SK-N-SH (cell line): Measurements from ENCODE around the gene ERC2. TPM values are rescaled to one million over a fixed set of nuclear protein-coding genes. Genes with fewer than 3 reads are reported as not detected.

Source experiments
- CTCF ChIA-PET: fragments of 300-600, 350-600 bp; formaldehyde crosslinking; extraction: SDS; loops from one replicate; lab custom pipeline; 2021; lab: Yijun Ruan, JAX
- POLR2A ChIA-PET: fragments of 350-600 bp; sonication (Branson Sonifier 250); formaldehyde crosslinking; extraction: SDS; loops from one replicate; lab custom pipeline; 2020; ENCODE audit warnings: antibody characterized with exemption, inconsistent platforms; lab: Yijun Ruan, JAX
- DNase-seq: peaks from one replicate; pipeline ENCODE4 v3.0.0; 2012
- H2AFZ ChIP-seq: fragments of 200-600 bp; sonication (generic); 2 replicates; pipeline ENCODE4 v1.8.1; 2016; ENCODE audit warnings: antibody characterized with exemption, mild to moderate bottlenecking, low read depth
- H3F3A ChIP-seq: fragments of 200-600 bp; sonication (generic); replicated peaks from 2 replicates; pipeline ENCODE3; 2016; ENCODE audit warnings: antibody characterized with exemption, mild to moderate bottlenecking; ENCODE audit not compliant: insufficient read depth
- H3K27ac ChIP-seq, 2 experiments: fragments of 200-500 bp in 1 of 2; fragments of 200-600 bp in 1 of 2; sonication (Bioruptor generic) in 1 of 2; sonication (generic), shearing (Covaris generic) in 1 of 2; 2 replicates each; pipeline versions ENCODE4 v1.5.1 to v1.6.1; 2014 to 2016; ENCODE audit warnings: low read depth in 2 of 2, inconsistent platforms in 1 of 2, low read length in 1 of 2, mild to moderate bottlenecking in 1 of 2, mixed read lengths in 1 of 2
- H3K27me3 ChIP-seq: fragments of 200-600 bp; sonication (generic), shearing (Covaris generic); 2 replicates; pipeline ENCODE4 v1.6.1; 2016; ENCODE audit warnings: mixed run types; ENCODE audit not compliant: insufficient read depth
- H3K36me3 ChIP-seq, 2 experiments: fragments of 200-500 bp in 1 of 2; fragments of 200-600 bp in 1 of 2; sonication (Bioruptor generic) in 1 of 2; sonication (generic) in 1 of 2; replicated peaks in 1 of 2; 2 replicates each; pipeline versions ENCODE3 to v1.5.1; 2014 to 2016; ENCODE audit warnings: low read length in 1 of 2, mild to moderate bottlenecking in 1 of 2; ENCODE audit not compliant: insufficient read depth in 2 of 2, control insufficient read depth in 1 of 2
- H3K4me1 ChIP-seq, 2 experiments: fragments of 200-500 bp in 1 of 2; fragments of 200-600 bp in 1 of 2; sonication (Bioruptor generic) in 1 of 2; sonication (generic), shearing (Covaris generic) in 1 of 2; 2 replicates each; pipeline versions ENCODE4 v1.5.1 to v1.6.1; 2014 to 2016; ENCODE audit warnings: low read depth in 1 of 2, low read length in 1 of 2, mixed run types in 1 of 2; ENCODE audit not compliant: insufficient read depth in 2 of 2, control insufficient read depth in 1 of 2
- H3K4me2 ChIP-seq: fragments of 200-600 bp; sonication (generic), shearing (Covaris generic); 2 replicates; pipeline ENCODE4 v1.6.1; 2017; ENCODE audit warnings: mixed run types
- H3K4me3 ChIP-seq, 2 experiments: fragments of 200-500 bp in 1 of 2; fragments of 200-600 bp in 1 of 2; sonication (Bioruptor generic) in 1 of 2; sonication (generic), shearing (Covaris generic) in 1 of 2; 2 replicates each; pipeline versions ENCODE4 v1.5.1 to v1.8.1; 2014 to 2016; ENCODE audit warnings: low read depth in 2 of 2, inconsistent platforms in 1 of 2, low read length in 1 of 2, mild to moderate bottlenecking in 1 of 2, mixed read lengths in 1 of 2, moderate library complexity in 1 of 2
- H3K79me2 ChIP-seq: fragments of 200-600 bp; sonication (generic); 2 replicates; pipeline ENCODE4 v1.8.1; 2017; ENCODE audit warnings: mild to moderate bottlenecking; ENCODE audit not compliant: insufficient read depth
- H3K9ac ChIP-seq: fragments of 200-600 bp; sonication (generic); 2 replicates; pipeline ENCODE4 v1.6.1; 2017; ENCODE audit warnings: mixed run types
- H3K9me2 ChIP-seq: fragments of 200-600 bp; sonication (generic); 2 replicates; pipeline ENCODE4 v1.6.1; 2017; ENCODE audit warnings: mixed run types
- H3K9me3 ChIP-seq: fragments of 200-600 bp; sonication (generic); 2 replicates; pipeline ENCODE4 v1.6.1; 2017; ENCODE audit warnings: mixed run types, mild to moderate bottlenecking, moderate library complexity
- H4K20me1 ChIP-seq: fragments of 200-600 bp; sonication (generic); 2 replicates; pipeline ENCODE4 v1.6.1; 2017; ENCODE audit warnings: mild to moderate bottlenecking, mixed run types; ENCODE audit not compliant: insufficient read depth
- CHD2 ChIP-seq: fragments of 150-350 bp; IDR thresholded peaks from 2 replicates; pipeline ENCODE4 v1.6.1; 2018; ENCODE audit warnings: low read length; ENCODE audit not compliant: partially characterized antibody
- CTCF ChIP-seq: fragments of 200-600 bp; sonication (generic); IDR thresholded peaks from 2 replicates; pipeline ENCODE4 v1.6.1; 2017; ENCODE audit warnings: antibody characterized with exemption, mild to moderate bottlenecking, moderate library complexity
- EP300 ChIP-seq, 2 experiments: IDR thresholded peaks; 2 replicates each; pipeline versions ENCODE4 v1.4.0 to v1.6.1; 2012; ENCODE audit warnings: borderline replicate concordance in 1 of 2, low read depth in 1 of 2, low read length in 1 of 2
- EZH2phosphoT487 ChIP-seq: fragments of 200-600 bp; sonication (generic); IDR thresholded peaks from 2 replicates; pipeline ENCODE4 v1.6.1; 2017; ENCODE audit warnings: low read depth, mixed run types, mild to moderate bottlenecking, antibody characterized with exemption, moderate library complexity, borderline replicate concordance
- FOSL2 ChIP-seq: IDR thresholded peaks from 2 replicates; pipeline ENCODE4 v1.4.0; 2012; ENCODE audit warnings: low read depth, mild to moderate bottlenecking, moderate library complexity, borderline replicate concordance
- FOXM1 ChIP-seq: IDR thresholded peaks from 2 replicates; pipeline ENCODE4 v1.4.0; 2012; ENCODE audit warnings: low read depth, mild to moderate bottlenecking
- GABPA ChIP-seq: IDR thresholded peaks from 2 replicates; pipeline ENCODE4 v1.4.0; 2012; ENCODE audit warnings: low read depth, mild to moderate bottlenecking
- MAX ChIP-seq: IDR thresholded peaks from 2 replicates; pipeline ENCODE4 v1.4.0; 2012; ENCODE audit warnings: low read depth
- MEF2A ChIP-seq: IDR thresholded peaks from 2 replicates; pipeline ENCODE4 v1.4.0; 2012; ENCODE audit warnings: low read depth, borderline replicate concordance
- MXI1 ChIP-seq: IDR thresholded peaks from 2 replicates; pipeline ENCODE4 v1.6.1; 2012; ENCODE audit warnings: mild to moderate bottlenecking, low read depth, low read length, improper control_type of control experiment
- PBX3 ChIP-seq: IDR thresholded peaks from 2 replicates; pipeline ENCODE4; 2012
- RAD21 ChIP-seq: IDR thresholded peaks from 2 replicates; pipeline ENCODE4 v1.6.1; 2012; ENCODE audit warnings: mild to moderate bottlenecking, low read length
- REST ChIP-seq: IDR thresholded peaks from 2 replicates; pipeline ENCODE4 v1.6.1; 2012; ENCODE audit warnings: mild to moderate bottlenecking, low read depth, low read length, moderate library complexity
- RXRA ChIP-seq: IDR thresholded peaks from 2 replicates; pipeline ENCODE4 v1.4.0; 2012; ENCODE audit warnings: low read depth, mild to moderate bottlenecking, borderline replicate concordance
- SIN3A ChIP-seq: IDR thresholded peaks from 2 replicates; pipeline ENCODE4 v1.6.1; 2012; ENCODE audit warnings: low read depth, mild to moderate bottlenecking, low read length, moderate library complexity, borderline replicate concordance
- SMC3 ChIP-seq: IDR thresholded peaks from 2 replicates; pipeline ENCODE4 v1.6.1; 2012; ENCODE audit warnings: low read depth, low read length, improper control_type of control experiment
- TAF1 ChIP-seq: IDR thresholded peaks from 2 replicates; pipeline ENCODE4 v1.6.1; 2012; ENCODE audit warnings: low read depth, mild to moderate bottlenecking, low read length, moderate library complexity, borderline replicate concordance
- YY1 ChIP-seq: IDR thresholded peaks from 2 replicates; pipeline ENCODE4 v1.4.0; 2012; ENCODE audit warnings: low read depth, mild to moderate bottlenecking
- WGBS: methylation state at CpG from one replicate; pipeline ENCODE4 v1.1.6; 2017; ENCODE audit warnings: low lambda C conversion rate; 5-methylcytosine and 5-hydroxymethylcytosine counted together
- polyA plus RNA-seq, 3 experiments: library from polyadenylated mRNA; depleted of rRNA; stranded (reverse); fragments of >200 nt; gene quantifications; 2 replicates each; pipeline ENCODE4 v1.2.3, GENCODE V29; 2012

The ERC2 gene
- polyA plus RNA-seq, 1 of the 3 experiments (the other 2 are of a cell fraction) = 1.6 TPM

GRCh38 chr3:55729546-55729945 lies 738.7 kb downstream of the ERC2 start:
- Histone ChIP-seq H3F3A (no peaks in the 10 kb centered on the region), H3K4me2 (no peak overlapping the region), H3K79me2 (no peaks in the 10 kb centered on the region), H3K9me2 (no peaks in the 10 kb centered on the region), H2AFZ (no peak overlapping the region), H4K20me1 (no peaks in the 10 kb centered on the region), H3K27ac (no peak overlapping the region), H3K4me1 (no peaks in the 10 kb centered on the region), H3K36me3 (no peaks in the 10 kb centered on the region), H3K4me3 (no peak overlapping the region), H3K9me3 (no peaks in the 10 kb centered on the region), H3K27me3 (no peaks in the 10 kb centered on the region), H3K9ac (no peak overlapping the region)
- CTCF ChIA-PET = interaction anchor here (0.7 to 3.8 kb wide), 2 partner anchors 11 to 18 kb away, joined by 3 to 20 read pairs; no protein-coding TSS in a partner anchor
- 68% methylated on average over 7 of the region's 7 CpGs for WGBS
- DNase-seq = no peak
- POLR2A ChIA-PET = interaction anchor here (0.5 kb wide), 1 partner anchor 8 kb away, joined by 3 read pairs; no protein-coding TSS in a partner anchor
- TF ChIP-seq FOSL2 (no peak), SMC3 (no peak), RAD21 (no peak), PBX3 (no peak), YY1 (no peak), CHD2 (no peak), MEF2A (no peak), FOXM1 (no peak), REST (no peak), GABPA (no peak), RXRA (no peak), EP300 (IDR thresholded peaks at IDR 0.05; ENCODE audit: borderline replicate concordance in 1 of 2, low read depth in 1 of 2, low read length in 1 of 2) (no peak), CTCF (no peak), MXI1 (no peak), SIN3A (no peak), MAX (no peak), TAF1 (no peak), EZH2phosphoT487 (no peak)
